ENCODE data around the gene KRTAP13-2. TPM values are rescaled to one million over a fixed set of nuclear protein-coding genes. Genes with fewer than 3 reads are reported as not detected.

KRTAP13-2 gene
- total and polyA plus RNA-seq, 2 experiments from 2014 or later, result not detected

DNA sequence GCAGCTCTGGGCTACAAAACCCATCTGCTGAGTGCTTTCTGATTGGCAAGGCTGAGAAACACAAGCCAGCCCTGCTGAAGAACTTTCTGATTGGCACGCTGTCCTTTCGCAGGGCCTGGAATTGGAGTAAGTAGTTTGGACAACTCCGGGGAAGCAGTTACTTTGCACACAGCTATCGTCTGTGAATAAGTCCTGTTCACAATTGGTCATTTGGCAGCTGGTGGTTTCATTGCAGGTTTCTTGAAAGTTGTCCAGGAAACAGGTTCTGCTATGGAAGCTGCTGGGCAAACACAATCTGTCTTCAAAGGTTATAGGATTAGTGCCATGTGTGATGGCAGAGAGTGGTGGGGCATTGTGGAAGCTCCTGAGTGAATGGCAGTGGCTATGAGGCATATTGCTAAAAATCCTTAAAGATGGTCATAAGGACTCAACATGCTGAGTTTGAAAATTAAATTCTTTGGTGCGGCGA lies 34.8 kb downstream of the KRTAP13-2 start, which contains the start of gene KRTAP27-1:
Gene KRTAP27-1, minus strand, starts transcription at position 419 of the 469 bp plus-strand sequence. Its CDS starts 26 bp downstream, at position 393.
- Histone ChIP-seq H3K9me3 (ENCODE audit: low read depth) (no peaks in the 10 kb centered on the region), H3K27ac (no peak within 1 kb of the TSS), H3K36me3 (no peaks in the 10 kb centered on the region), H3K27me3 (no peaks in the 10 kb centered on the region), H3K4me1 (ENCODE audit: low read depth) (no peaks in the 10 kb centered on the region), H3K4me3 (no peak within 1 kb of the TSS)
- TF ChIP-seq, protein P1, sequence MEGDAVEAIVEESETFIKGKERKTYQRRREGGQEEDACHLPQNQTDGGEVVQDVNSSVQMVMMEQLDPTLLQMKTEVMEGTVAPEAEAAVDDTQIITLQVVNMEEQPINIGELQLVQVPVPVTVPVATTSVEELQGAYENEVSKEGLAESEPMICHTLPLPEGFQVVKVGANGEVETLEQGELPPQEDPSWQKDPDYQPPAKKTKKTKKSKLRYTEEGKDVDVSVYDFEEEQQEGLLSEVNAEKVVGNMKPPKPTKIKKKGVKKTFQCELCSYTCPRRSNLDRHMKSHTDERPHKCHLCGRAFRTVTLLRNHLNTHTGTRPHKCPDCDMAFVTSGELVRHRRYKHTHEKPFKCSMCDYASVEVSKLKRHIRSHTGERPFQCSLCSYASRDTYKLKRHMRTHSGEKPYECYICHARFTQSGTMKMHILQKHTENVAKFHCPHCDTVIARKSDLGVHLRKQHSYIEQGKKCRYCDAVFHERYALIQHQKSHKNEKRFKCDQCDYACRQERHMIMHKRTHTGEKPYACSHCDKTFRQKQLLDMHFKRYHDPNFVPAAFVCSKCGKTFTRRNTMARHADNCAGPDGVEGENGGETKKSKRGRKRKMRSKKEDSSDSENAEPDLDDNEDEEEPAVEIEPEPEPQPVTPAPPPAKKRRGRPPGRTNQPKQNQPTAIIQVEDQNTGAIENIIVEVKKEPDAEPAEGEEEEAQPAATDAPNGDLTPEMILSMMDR (IDR thresholded peaks at IDR 0.05; ENCODE audit: low read depth, low read length), result no peak
- DNase-seq (ENCODE audit: low read depth in 1 of 2, low spot score in 1 of 2), result no peak

DNA sequence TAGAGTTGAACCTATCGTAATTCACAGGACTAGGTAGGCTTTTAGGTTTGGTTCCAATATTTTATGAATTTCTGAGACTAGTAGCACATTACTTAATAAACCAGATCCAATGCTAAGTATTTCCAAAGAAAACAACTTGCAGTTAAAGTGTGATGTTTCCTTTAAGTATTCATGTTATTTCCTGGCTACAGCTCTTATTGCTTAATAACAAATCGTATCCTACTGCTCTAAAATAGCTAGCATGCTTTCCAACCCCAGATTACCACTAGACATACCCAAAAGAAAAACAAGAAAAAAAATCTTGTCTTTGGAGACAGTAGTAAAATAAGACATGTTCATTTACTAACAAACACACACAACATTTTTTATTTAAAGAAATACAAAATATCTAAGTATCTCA lies 35.5 kb downstream of the KRTAP13-2 start:
- Histone ChIP-seq H3K27me3 (no peaks in the 10 kb centered on the region), H3K36me3 (no peaks in the 10 kb centered on the region), H3K27ac (no peak overlapping the region), H3K4me1 (ENCODE audit: low read depth) (no peaks in the 10 kb centered on the region), H3K4me3 (no peak overlapping the region), H3K9me3 (ENCODE audit: low read depth) (no peaks in the 10 kb centered on the region)
- TF ChIP-seq, protein P1 (IDR thresholded peaks at IDR 0.05; ENCODE audit: low read depth, low read length), result no peak
- peak in 1 of 2 donors; percentile 43 for DNase-seq (ENCODE audit: low read depth in 1 of 2, low spot score in 1 of 2)

DNA sequence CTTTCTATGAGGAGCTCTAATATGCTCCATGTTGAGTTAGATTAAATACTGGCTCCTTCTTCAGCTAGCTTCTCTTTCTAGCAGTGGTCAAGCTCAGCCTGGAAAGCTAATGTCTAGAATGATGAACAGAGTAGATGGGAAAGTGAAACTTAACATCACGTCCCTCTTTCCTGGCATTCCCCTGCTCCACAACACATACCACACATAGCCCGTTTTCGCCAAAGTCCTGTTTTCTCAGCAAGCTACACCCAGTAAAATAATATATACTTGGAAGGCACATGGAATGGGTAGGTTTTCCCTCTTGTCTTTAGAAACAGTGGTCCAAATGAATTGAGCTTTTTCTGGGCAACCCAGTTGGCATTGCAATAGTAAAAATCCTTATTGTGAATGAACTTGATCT lies 38.3 kb downstream of the KRTAP13-2 start:
- no peaks in the 10 kb centered on the region for H3K36me3 ChIP-seq
- H3K9me3 ChIP-seq (ENCODE audit: low read depth), result no peaks in the 10 kb centered on the region
- H3K27me3 ChIP-seq, result no peaks in the 10 kb centered on the region
- no peak overlapping the region for H3K27ac ChIP-seq
- TF ChIP-seq, protein P1 (IDR thresholded peaks at IDR 0.05; ENCODE audit: low read depth, low read length), result no peak
- no peak for DNase-seq (ENCODE audit: low read depth in 1 of 2, low spot score in 1 of 2)
- H3K4me3 ChIP-seq, result no peak overlapping the region
- no peaks in the 10 kb centered on the region for H3K4me1 ChIP-seq (ENCODE audit: low read depth)

DNA sequence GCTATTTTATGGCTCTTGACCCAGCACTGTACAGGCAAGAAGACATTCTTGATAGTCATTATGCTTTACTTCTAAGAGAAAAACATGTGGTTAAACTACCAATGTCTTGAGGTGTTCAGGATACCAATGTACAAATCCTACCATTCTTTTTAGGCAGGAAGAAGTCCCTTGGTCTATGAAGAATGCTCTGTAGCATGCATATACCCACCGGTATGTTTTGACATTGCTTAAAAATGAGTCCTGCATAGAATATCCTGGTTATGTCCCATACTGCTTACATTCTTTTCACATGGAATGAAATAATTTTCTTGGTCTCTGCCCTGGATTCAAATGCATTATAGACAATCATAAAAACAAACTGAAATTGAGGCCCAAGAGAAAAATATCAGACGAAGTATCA lies 39.4 kb downstream of the KRTAP13-2 start:
- Histone ChIP-seq H3K4me3 (no peak overlapping the region), H3K4me1 (ENCODE audit: low read depth) (no peaks in the 10 kb centered on the region), H3K36me3 (no peaks in the 10 kb centered on the region), H3K27me3 (no peaks in the 10 kb centered on the region), H3K9me3 (ENCODE audit: low read depth) (no peaks in the 10 kb centered on the region), H3K27ac (no peak overlapping the region)
- TF ChIP-seq, protein P1 (IDR thresholded peaks at IDR 0.05; ENCODE audit: low read depth, low read length), result no peak
- no peak for DNase-seq (ENCODE audit: low read depth in 1 of 2, low spot score in 1 of 2)

DNA sequence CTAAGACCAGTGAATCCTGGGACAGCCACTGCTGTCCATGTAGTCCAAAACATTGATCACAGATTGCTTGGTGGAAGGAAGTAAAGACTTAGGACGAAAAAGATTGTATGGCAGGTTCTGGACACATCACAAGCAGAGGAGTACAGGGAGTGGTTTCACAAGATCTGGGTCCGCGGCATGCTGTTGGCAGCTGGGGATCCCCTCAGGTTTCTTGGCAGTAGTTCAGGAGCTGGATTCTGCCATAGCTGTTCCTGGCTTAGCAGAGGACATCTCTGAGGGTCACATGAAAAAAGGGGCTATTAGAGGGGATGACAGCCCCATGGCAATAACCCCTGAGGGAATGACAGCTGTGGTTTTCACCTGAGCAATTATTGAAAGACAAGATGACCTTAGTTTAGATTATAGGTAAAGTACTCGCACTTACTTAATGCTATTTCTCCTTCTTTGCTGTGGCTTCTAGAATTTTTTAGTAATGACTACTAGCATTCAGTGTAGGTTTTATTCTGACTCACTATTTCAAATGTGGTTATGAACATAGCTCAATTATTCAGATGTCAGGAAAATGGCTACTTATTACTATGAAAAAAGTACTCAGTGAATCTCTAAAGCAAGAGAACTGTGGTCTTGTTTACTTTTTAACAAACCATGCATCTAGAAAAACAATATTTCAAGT lies 42.7 kb downstream of the KRTAP13-2 start:
- TF ChIP-seq, protein P1 (IDR thresholded peaks at IDR 0.05; ENCODE audit: low read depth, low read length), result no peak
- no peaks in the 10 kb centered on the region for H3K27me3 ChIP-seq
- no peaks in the 10 kb centered on the region for H3K9me3 ChIP-seq (ENCODE audit: low read depth)
- H3K4me1 ChIP-seq (ENCODE audit: low read depth), result no peaks in the 10 kb centered on the region
- no peaks in the 10 kb centered on the region for H3K36me3 ChIP-seq
- DNase-seq (ENCODE audit: low read depth in 1 of 2, low spot score in 1 of 2), result no peak
- no peak overlapping the region for H3K4me3 ChIP-seq
- no peak overlapping the region for H3K27ac ChIP-seq
